Measurements from ENCODE around the gene ATF3.

The ATF3 gene

DNA sequence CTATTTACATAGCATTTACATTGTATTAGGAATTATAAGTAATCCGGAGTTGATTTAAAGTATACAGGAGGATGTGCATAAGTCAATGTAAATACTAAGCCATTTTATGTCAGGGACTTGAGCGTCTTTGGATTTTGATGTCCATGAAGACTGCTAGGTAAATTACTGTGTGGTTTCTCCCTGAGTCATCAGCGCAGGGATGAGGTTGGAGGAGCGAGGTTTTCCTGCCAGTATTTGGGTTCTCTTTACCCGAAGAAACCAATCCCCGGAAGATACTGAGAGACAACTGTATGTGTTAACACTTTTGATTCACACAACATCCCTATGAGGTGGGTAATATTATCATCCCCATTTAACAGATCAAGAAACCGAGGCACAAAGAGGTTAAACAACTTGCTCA is 61.7 kb downstream of the ATF3 start:
- no peaks in the 10 kb centered on the region for H3K36me3 ChIP-seq
- no peak overlapping the region for H3K4me3 ChIP-seq (ENCODE audit: low read depth, low read length)
- TF ChIP-seq CTCF (IDR thresholded peaks at IDR 0.05; ENCODE audit: low read depth, low read length): no peak
- peaks cover 27% of the 10 kb centered on the region for H3K4me1 ChIP-seq
- no peak for DNase-seq
- H3K27me3 ChIP-seq: no peaks in the 10 kb centered on the region
- no peaks in the 10 kb centered on the region for H3K9me3 ChIP-seq

Measured in BE2C (cell line).